ENCODE measurements around the gene ZNF311.
"Not testable (repeated sequence)": the region's sequence is repeated elsewhere in the genome, so short reads cannot be mapped to it uniquely, and the experiment has no call there.

- TF ChIP-seq POLR2AphosphoS5 (IDR thresholded peaks at IDR 0.05; ENCODE audit: low read depth, low read length); SIN3A (IDR thresholded peaks at IDR 0.05; ENCODE audit: borderline replicate concordance, insufficient read depth, low read depth, low read length); REST (IDR thresholded peaks at IDR 0.05; ENCODE audit: insufficient read depth in 1 of 2, low read depth in 2 of 2, low read length in 1 of 2); TCF7L2 (IDR thresholded peaks at IDR 0.05; ENCODE audit: low read depth, low read length): not testable (repeated sequence)
- TF ChIP-seq, protein P1, sequence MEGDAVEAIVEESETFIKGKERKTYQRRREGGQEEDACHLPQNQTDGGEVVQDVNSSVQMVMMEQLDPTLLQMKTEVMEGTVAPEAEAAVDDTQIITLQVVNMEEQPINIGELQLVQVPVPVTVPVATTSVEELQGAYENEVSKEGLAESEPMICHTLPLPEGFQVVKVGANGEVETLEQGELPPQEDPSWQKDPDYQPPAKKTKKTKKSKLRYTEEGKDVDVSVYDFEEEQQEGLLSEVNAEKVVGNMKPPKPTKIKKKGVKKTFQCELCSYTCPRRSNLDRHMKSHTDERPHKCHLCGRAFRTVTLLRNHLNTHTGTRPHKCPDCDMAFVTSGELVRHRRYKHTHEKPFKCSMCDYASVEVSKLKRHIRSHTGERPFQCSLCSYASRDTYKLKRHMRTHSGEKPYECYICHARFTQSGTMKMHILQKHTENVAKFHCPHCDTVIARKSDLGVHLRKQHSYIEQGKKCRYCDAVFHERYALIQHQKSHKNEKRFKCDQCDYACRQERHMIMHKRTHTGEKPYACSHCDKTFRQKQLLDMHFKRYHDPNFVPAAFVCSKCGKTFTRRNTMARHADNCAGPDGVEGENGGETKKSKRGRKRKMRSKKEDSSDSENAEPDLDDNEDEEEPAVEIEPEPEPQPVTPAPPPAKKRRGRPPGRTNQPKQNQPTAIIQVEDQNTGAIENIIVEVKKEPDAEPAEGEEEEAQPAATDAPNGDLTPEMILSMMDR (IDR thresholded peaks at IDR 0.05) = not testable (repeated sequence)
These were observed 35.1 kb downstream of the ZNF311 start for GRCh38 chr6:28970056-28970455.
